HG03457 (cell line): ENCODE data around the gene DRC1.

ENCODE experiments used
- ATAC-seq: cut with Tn5 transposase; IDR thresholded peaks from one replicate; pipeline ENCODE4 v1.9.1; 2021; ENCODE audit warnings: moderate number of reproducible peaks; ENCODE audit not compliant: unreplicated experiment

DRC1 gene

GRCh38 chr2:26489213-26489850 is 87.6 kb downstream of the DRC1 start:
- no peak for ATAC-seq

GRCh38 chr2:26491563-26492167 is 89.9 kb downstream of the DRC1 start:
- ATAC-seq: no peak

- no peak for ATAC-seq
Measured at GRCh38 chr2:26492749-26493515, 91.2 kb downstream of the DRC1 start.

- ATAC-seq: no peak
Measured at GRCh38 chr2:26493566-26493965, 91.8 kb downstream of the DRC1 start.

- ATAC-seq: no peak
Measured at GRCh38 chr2:26494199-26494598, 92.5 kb downstream of the DRC1 start.

GRCh38 chr2:26494891-26495290 is 93.2 kb downstream of the DRC1 start:
- ATAC-seq: no peak

GRCh38 chr2:26495705-26496297 is 94.1 kb downstream of the DRC1 start:
- no peak for ATAC-seq

GRCh38 chr2:26500406-26500805 is 98.7 kb downstream of the DRC1 start:
- no peak for ATAC-seq

GRCh38 chr2:26503231-26503880 is 101.6 kb downstream of the DRC1 start:
- ATAC-seq: no peak

- no peak for ATAC-seq
Measured at GRCh38 chr2:26504002-26504401, 102.3 kb downstream of the DRC1 start.

GRCh38 chr2:26506279-26506678 is 104.6 kb downstream of the DRC1 start:
- ATAC-seq: no peak
